GM12865 (cell line): Measurements from ENCODE around the gene DLL1.

Experiments used
- DNase-seq: peaks from one replicate; pipeline ENCODE4 v3.0.0; 2010; ENCODE audit warnings: low read depth
- H3K4me3 ChIP-seq: 2 replicates; pipeline ENCODE4 v1.5.1; 2011; ENCODE audit warnings: mild to moderate bottlenecking, low read depth, low read length, control low read depth
- TF ChIP-seq, protein P1 (sequence below): IDR thresholded peaks from 2 replicates; pipeline ENCODE4 v1.5.1; 2011; ENCODE audit warnings: low read length, control low read depth, low read depth, inconsistent platforms; ENCODE audit not compliant: insufficient read depth; ENCODE audit errors: missing control alignments

The DLL1 gene

DNA sequence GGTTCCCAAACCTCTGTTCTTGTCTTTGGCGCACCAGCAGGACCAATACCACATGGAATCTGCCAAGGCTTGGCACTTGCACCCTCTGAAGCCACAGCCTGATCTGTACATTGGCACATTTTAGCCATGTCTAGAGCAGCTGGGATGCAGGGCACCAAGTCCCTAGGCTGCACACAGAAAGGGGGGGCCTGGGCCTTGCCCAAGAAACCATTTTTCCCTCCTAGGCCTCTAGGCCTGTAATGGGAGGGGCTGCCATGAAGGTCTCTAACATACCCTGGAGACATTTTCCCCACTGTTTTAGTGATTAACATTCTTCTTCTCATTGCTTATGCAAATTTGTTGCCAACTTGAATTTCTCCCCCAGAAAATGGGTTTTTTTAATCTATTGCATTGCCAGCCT, 10.3 kb upstream of the DLL1 start:
- TF ChIP-seq, protein P1, sequence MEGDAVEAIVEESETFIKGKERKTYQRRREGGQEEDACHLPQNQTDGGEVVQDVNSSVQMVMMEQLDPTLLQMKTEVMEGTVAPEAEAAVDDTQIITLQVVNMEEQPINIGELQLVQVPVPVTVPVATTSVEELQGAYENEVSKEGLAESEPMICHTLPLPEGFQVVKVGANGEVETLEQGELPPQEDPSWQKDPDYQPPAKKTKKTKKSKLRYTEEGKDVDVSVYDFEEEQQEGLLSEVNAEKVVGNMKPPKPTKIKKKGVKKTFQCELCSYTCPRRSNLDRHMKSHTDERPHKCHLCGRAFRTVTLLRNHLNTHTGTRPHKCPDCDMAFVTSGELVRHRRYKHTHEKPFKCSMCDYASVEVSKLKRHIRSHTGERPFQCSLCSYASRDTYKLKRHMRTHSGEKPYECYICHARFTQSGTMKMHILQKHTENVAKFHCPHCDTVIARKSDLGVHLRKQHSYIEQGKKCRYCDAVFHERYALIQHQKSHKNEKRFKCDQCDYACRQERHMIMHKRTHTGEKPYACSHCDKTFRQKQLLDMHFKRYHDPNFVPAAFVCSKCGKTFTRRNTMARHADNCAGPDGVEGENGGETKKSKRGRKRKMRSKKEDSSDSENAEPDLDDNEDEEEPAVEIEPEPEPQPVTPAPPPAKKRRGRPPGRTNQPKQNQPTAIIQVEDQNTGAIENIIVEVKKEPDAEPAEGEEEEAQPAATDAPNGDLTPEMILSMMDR: no peak
- no peak overlapping the region for H3K4me3 ChIP-seq
- no peak for DNase-seq

DNA sequence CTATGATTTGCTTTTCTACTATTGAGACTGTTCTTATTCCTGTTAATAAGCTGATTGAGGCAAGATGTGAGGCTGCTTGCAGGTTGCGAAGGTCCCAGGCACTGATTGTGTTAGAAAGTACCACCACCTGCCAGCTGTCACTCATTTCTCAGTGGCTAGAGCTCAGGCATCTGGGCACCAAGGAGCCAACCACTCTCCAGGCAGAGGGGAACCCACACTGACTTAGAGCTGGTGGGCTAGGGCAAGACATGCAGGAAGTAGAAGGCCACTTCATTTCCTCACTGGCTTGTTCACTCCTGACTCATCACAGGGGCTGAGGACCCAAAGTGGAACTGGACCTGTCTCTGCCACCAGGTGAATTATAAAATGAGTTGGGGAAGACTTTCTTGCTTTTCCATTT, 7.8 kb upstream of the DLL1 start:
- no peak for DNase-seq
- TF ChIP-seq, protein P1: no peak

DNA sequence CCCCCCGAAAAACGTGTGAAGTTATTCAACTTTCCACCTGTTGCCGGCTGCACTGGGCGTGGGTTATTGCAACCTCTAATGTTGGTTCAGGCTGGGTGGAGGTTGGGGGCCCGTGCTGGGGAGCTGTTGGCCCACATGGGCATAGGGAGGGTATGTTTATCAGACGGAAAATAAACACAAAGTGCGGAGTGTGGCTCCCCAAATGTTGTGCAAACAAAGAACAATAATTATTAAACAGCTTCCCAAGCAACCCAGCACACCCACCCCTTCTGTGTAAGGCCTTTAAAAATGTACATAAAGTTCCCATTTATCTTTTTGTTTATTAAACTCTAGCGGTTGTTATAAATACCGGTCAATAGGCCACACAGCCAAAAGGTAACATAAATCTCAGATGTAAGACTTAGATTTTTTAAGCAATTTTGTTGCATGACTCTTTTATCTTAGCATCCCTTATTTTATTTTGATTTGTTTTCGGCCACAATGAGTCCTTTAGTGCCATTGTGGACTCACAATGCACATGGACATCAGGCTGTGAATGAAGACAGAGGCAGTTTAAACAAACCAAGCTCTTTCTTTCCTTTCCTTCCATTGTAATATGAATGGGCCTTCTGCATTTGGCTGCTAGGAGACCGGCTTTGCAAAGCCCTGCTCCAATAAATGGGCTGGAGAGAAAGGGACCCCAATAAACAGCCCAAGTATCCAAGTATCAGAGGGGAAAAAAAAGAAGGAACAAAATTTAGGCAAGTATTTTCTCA, 6.9 kb upstream of the DLL1 start:
- DNase-seq: no peak
- no peak overlapping the region for H3K4me3 ChIP-seq
- TF ChIP-seq, protein P1: no peak

More for the DNA sequence above, 7.8 kb upstream of the DLL1 start:
- H3K4me3 ChIP-seq: no peak overlapping the region

DNA sequence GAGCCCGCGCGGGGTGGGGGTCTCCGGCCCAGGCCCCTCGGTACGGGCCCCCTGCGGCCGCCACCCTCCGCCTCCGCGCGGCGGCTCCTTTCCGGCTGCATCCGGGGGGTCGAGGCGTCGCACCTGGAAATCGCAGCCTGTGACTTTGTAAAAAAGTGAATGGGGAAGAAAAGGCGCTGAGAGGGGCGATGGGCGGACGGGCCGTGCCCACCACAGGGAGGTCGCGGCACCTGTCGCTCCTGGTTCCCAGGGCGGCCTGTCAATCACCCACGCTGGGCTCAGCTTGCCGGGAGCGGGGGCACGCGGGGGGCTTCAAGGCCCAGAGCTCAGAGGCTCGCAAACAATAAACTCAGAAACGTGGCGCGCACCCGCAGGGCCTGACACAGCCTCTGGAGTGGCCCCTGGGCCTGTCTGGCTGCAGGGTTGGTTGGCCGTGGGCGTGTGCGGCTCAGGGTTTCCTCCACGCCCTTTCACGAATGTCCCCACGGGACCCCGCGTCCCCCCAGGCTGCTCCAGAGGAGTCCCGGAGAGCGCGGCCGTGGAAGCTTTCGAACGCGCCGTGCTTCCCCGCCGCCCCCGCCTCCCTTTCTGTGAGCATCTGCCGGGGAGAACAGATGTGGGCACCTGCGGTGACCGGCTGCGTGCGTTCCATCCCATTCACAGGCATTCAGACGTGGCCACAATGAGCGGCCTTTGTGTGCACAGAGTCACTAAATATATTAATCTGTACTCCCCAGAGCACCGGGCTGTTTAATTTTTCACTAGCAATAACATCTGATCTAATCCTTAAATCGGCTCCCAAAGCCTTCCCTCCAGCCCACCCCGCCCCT, 6.1 kb upstream of the DLL1 start:
- TF ChIP-seq, protein P1: no peak
- H3K4me3 ChIP-seq: no peak overlapping the region
- DNase-seq: no peak

DNA sequence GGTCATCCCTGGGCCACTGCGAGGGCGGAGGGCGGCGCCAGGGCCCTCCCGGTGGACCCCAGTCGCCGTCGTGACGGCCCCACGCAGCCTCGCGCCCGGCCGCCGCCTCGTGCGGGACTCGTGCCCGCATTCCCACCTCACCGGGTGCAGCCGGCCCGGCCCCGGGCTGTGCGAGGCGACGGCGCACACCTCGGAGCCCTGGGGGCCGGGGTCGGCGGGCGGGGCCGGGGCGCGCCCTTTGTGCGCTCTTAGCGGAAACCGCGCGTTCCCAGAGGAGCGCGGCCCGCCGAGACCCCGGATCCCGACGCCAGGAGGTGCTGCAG, 5.5 kb upstream of the DLL1 start:
- no peak overlapping the region; the same call in 1 of the 2 replicates for H3K4me3 ChIP-seq
- no peak for DNase-seq
- TF ChIP-seq, protein P1: no peak

DNA sequence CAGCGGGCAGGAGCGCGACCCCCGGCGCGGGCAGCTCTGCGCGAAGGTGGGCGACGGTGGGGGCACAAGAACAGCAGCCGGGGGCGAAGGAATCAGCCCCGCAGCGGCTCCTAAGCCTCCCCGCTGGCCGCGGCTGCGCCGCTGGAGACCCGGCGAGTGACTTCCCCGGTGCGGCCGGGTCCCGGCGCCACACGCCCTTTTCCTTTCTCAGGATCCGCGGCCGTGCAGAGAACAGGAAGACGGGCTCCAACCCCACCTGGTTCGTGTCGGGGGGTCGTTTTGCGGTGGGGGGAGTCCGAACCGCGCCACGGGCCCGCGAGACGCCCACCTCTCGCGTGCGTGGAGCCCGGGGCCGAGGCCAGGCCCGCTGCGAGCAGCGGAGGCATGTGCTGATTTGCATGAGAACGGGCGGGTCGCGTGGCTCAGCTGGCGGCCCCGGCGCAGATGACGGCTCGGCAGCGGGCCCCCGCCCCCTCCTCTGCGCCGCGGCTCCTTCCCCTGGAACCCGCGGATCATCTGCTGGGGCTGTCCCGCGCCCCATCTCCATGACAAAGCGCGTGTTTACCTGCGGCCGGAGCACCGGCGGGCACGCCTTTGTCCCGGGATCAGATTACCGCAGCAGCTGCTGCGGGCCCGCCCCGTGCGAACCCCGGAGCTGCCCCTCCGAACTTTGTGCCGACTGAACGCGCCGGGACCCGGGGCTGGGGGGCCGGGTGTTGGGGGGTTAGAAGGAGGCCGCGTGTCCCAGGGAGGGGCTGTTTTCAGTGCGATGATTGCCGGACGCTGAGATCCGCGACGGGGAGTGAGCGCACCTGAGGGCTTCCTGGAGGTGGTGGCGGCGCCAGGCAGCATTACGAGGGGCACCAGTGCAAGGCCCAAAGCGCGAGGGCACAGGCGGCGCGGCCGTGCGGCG, 4.9 kb upstream of the DLL1 start:
- DNase-seq: peak; percentile 56
- TF ChIP-seq, protein P1: no peak
- H3K4me3 ChIP-seq: peak overlapping the region; percentile 46
